ENCODE data around the gene FRMD3.
"Not testable (repeated sequence)": the region's sequence is repeated elsewhere in the genome, so short reads cannot be mapped to it uniquely, and the experiment has no call there.

FRMD3 gene

DNA sequence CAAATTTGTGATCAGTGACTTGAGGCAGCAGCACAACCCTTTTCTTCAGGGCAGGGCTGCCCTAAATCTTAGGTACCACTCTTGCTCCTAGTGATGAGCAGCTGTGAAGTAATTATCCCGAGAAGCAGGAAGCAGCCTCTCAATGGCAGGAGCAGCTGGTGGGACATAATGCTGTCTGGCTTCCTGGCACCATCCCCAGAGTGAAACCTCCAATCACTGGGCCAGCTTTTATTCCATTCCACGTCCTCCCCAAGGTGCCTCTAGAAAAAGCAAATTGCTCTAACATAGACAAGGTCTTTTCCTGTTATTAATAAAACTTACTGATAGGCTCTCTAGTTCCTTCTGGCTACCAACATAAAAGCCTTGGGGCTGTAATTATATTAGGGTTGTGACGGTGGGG is 154.0 kb downstream of the FRMD3 start:
- DNase-seq, result peak; percentile 85

DNA sequence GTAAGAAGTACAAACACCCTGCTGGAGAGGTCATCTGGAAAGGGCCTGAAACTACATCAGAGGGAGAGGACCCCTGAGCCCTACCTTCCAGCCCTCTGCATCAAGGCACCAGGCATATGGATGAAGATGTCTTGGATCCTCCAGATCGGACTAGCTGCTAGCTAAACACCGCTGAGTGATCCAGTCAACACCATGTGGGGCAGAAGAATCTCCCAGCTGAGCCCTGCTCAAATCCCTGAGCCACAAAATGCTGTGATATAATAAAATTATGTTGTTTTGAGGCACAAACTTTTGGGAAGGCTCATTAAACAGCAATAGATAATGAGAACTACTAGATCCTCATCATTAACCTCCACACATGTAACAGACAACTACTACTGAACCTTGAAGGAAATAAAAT is 155.2 kb downstream of the FRMD3 start:
- DNase-seq, result no peak

DNA sequence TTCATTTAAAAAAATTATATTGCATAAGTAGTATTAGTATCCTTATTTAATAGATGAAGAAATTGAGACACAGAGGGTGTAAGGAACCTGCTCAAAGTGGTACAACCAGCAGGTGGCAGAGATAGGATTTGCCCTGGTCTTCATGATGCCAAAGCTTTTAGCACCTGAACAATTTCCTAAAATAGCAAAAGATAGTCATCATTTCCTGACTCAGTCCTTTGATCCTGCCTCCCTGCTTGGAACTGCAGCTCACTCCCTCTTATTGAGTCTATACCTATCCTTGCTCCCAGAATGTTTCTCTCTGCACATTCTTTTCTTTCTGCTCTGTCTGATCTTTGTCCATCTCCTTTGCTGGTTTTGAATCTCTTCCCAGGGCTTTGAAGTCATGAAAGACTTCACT is 155.8 kb downstream of the FRMD3 start:
- no peak for DNase-seq

GRCh38 chr9:83379045-83379444 is 159.2 kb downstream of the FRMD3 start:
- DNase-seq, result no peak

DNA sequence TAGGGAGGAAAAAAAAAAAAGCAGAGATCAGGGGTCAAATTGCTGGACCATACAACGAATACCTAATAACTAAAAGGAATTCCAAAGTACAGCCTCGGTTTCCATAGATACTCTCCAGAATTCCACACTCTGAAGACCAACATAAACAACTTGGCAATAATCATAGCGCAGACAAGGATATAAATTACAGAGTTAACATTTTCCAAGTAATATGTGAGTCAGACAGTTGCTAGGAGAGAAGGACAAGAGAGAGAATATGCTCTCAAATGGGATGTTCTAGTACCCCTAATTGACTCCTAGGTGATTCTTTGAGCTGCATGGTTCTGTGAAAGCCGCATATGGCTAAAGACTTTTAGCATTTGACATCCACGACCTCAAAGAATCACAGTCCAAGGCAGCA is 165.2 kb downstream of the FRMD3 start:
- DNase-seq, result no peak

DNA sequence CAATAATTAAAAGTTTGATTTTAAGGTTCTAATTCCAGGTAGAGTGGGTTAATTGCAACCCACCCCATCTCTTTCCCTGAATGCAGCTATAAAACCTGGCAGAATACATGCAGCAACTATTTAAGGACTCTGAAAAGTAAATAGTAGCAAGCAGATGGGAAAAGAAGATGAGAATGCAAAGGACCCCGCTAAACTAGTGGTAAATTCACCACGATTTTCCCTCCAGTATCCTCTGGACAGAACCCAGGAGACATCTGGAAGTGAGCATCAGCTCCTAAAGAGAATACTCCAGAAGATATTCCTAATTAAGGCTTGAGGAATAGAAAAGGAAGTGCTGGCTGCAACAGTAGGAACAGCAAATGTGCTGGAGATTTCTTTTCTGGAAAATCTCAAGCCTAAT is 170.9 kb downstream of the FRMD3 start:
- no peak for DNase-seq

GRCh38 chr9:83362341-83362995 is 175.7 kb downstream of the FRMD3 start:
- no peak for DNase-seq

- DNase-seq, result no peak
Observed at GRCh38 chr9:83359039-83359438, 179.2 kb downstream of the FRMD3 start.

GRCh38 chr9:83358493-83358892 is 179.7 kb downstream of the FRMD3 start:
- DNase-seq, result not testable (repeated sequence)

GRCh38 chr9:83355729-83356151 is 182.5 kb downstream of the FRMD3 start:
- no peak for DNase-seq

- DNase-seq, result no peak
Observed at GRCh38 chr9:83355024-83355444, 183.2 kb downstream of the FRMD3 start.

DNA sequence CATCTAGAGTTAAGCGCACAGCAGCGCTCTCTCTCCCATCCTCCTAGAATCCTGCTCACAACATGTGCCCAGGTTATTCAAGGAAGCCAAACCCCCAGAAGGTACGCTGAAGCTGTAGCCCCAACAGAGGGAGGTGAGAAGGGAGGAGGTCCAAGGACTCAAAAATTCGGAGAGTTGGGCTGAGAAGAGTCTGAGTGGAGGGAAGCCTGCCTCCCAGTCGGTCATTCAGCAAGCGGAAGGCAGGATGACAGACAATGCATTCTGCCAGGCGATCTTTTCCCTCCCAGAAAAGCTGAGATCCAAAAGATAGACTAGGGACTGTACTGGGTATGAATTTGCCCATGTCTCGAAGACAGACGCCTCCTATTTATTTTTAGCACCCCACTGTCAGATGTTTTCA is 189.2 kb downstream of the FRMD3 start:
- no peak for DNase-seq

- DNase-seq, result no peak
Observed at GRCh38 chr9:83346655-83347420, 191.4 kb downstream of the FRMD3 start.

DNA sequence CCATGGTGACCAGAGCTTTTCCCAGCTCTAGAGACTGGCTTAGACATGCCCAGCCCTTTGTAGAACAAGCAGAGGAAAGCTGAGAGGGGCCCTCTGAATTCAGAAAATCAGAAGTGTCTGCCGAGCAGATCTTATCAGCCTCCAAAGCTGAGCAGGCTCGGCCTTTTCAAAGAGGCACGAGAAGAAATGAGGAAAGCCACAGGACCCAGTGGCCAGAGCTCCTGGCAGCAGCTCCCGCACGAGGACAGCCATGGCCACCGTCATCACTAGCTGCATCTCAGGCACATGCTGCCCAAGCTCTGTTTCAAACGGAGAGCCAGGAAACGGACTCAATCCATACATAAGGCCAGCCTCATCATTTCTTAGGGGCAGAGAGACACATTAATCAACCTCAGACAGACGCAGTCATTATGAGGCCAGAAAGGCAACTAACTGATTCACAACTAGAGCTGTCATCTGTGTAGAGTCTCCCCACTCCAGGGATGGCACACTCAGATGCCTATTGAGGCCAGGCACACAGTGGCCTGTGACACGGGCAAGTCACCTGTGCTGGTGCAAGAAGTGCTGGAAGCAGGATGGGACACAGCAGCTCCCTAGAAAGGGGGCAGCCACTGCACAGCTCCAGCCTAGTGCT is 194.7 kb downstream of the FRMD3 start:
- no peak for DNase-seq

DNA sequence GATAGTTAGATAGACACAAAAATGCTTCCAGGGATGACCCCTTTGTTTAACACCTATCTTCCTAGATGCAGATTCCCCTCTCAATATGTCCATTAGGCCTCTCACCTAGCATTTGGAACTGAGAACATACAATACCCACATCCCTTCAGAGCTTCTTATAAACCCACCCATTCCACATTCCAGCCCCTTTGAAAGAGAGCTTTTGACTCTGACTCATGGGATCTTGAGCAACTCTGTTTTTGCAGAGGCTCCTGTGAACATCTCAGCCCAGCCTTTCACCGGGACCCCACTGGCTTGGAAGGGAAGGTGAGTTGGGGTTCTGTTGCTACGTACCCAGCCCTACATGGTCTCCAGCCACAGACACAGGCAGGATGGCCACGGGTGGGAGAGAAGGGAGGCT is 195.5 kb downstream of the FRMD3 start:
- DNase-seq, result no peak

- no peak for DNase-seq
Observed at GRCh38 chr9:83342006-83342405, 196.2 kb downstream of the FRMD3 start.

- DNase-seq, result no peak
Observed at GRCh38 chr9:83340451-83340850, 197.8 kb downstream of the FRMD3 start.

GRCh38 chr9:83339435-83339834 is 198.8 kb downstream of the FRMD3 start:
- DNase-seq, result no peak

GRCh38 chr9:83336706-83337105 is 201.5 kb downstream of the FRMD3 start:
- no peak for DNase-seq

GRCh38 chr9:83334320-83334719 is 203.9 kb downstream of the FRMD3 start:
- DNase-seq, result peak; percentile 73

- no peak for DNase-seq
Observed at GRCh38 chr9:83330207-83331196, 207.7 kb downstream of the FRMD3 start.

- DNase-seq, result no peak
Observed at GRCh38 chr9:83327750-83328622, 210.2 kb downstream of the FRMD3 start.
